A673 (cell line): ENCODE measurements around the gene TMEM26. TPM values are rescaled to one million over a fixed set of nuclear protein-coding genes. Genes with fewer than 3 reads are reported as not detected.

Experiments used
- BruUV-seq: library from RNA; stranded (reverse); fragments of 400-500 nt; replicated peaks from 2 replicates; lab custom pipeline; 2021; lab: Mats Ljungman, UMichigan
- CTCF ChIA-PET: fragments of 300-600 bp; sonication (Branson Sonifier 250); formaldehyde crosslinking; loops from one replicate; lab custom pipeline; 2022; ENCODE audit warnings: antibody characterized with exemption; lab: Charles Lee
- POLR2A ChIA-PET: fragments of 300-600 bp; sonication (Branson Sonifier 250); formaldehyde crosslinking; loops from one replicate; lab custom pipeline; 2022; ENCODE audit warnings: antibody characterized with exemption; ENCODE audit not compliant: low non-redundant PET; lab: Charles Lee
- DNase-seq: peaks from one replicate; pipeline ENCODE4 v3.0.0-alpha.2; 2015; ENCODE audit warnings: low spot score
- H3K27ac ChIP-seq: fragments of 200-600 bp; sonication (generic); 2 replicates; pipeline ENCODE4 v1.5.1; 2016; ENCODE audit warnings: mixed run types, low read depth, mild to moderate bottlenecking, mixed read lengths, antibody characterized with exemption, low read length; ENCODE audit not compliant: poor library complexity, severe bottlenecking
- H3K27me3 ChIP-seq: fragments of 200-600 bp; sonication (generic); replicated peaks from 2 replicates; pipeline ENCODE4 v1.6.1; 2017; ENCODE audit warnings: mixed run types, low read depth, mild to moderate bottlenecking, mixed read lengths, antibody characterized with exemption, low read length; ENCODE audit not compliant: insufficient read depth, poor library complexity
- H3K36me3 ChIP-seq: fragments of 200-600 bp; sonication (generic); 2 replicates; pipeline ENCODE4 v1.6.1; 2016; ENCODE audit warnings: mixed run types, mild to moderate bottlenecking, mixed read lengths, antibody characterized with exemption, low read length; ENCODE audit not compliant: insufficient read depth, poor library complexity, severe bottlenecking
- H3K4me1 ChIP-seq: fragments of 200-600 bp; sonication (generic); 2 replicates; pipeline ENCODE4 v1.6.1; 2017; ENCODE audit warnings: mixed run types, mild to moderate bottlenecking, mixed read lengths, antibody characterized with exemption, low read length; ENCODE audit not compliant: insufficient read depth, poor library complexity, severe bottlenecking
- H3K4me3 ChIP-seq: fragments of 200-600 bp; sonication (generic); 2 replicates; pipeline ENCODE4 v1.5.1; 2016; ENCODE audit warnings: low read depth, mixed run types, mild to moderate bottlenecking, mixed read lengths, low read length; ENCODE audit not compliant: poor library complexity, severe bottlenecking
- H3K9me3 ChIP-seq: fragments of 200-600 bp; sonication (generic); 2 replicates; pipeline ENCODE4 v1.6.1; 2016; ENCODE audit warnings: mixed run types, low read depth, mild to moderate bottlenecking, mixed read lengths, antibody characterized with exemption, low read length; ENCODE audit not compliant: poor library complexity, severe bottlenecking
- CTCF ChIP-seq: fragments of 300-800, 200-600 bp; sonication (generic); conservative IDR thresholded peaks from 2 replicates; pipeline ENCODE4 v1.5.1; 2017; ENCODE audit warnings: low read depth, mild to moderate bottlenecking, antibody characterized with exemption, low read length, moderate library complexity, mixed read lengths
- EZH2 ChIP-seq: fragments of 200-600 bp; sonication (generic); IDR thresholded peaks from 2 replicates; pipeline ENCODE4 v1.6.1; 2017; ENCODE audit warnings: borderline replicate concordance, low read depth, mild to moderate bottlenecking, mixed read lengths, antibody characterized with exemption, low read length; ENCODE audit not compliant: poor library complexity, severe bottlenecking
- intact Hi-C: fragments of 100-400 bp; cut with micrococcal nuclease; formaldehyde crosslinking; loops from one replicate; pipeline ENCODE4 v1.10.0; 2022; ENCODE audit not compliant: unreplicated experiment
- total RNA-seq: library from RNA; stranded (reverse); gene quantifications from 2 replicates; pipeline ENCODE4 v1.2.3, GENCODE V29; 2021

The TMEM26 gene
- total RNA-seq, 1 experiment from 2014 or later, result not detected

- Histone ChIP-seq H3K27ac (no peak overlapping the region), H3K36me3 (no peaks in the 10 kb centered on the region), H3K9me3 (no peaks in the 10 kb centered on the region), H3K4me1 (peaks cover 12% of the 10 kb centered on the region), H3K27me3 (no peaks in the 10 kb centered on the region), H3K4me3 (no peak overlapping the region)
- intact Hi-C loops, result no loop called here
- TF ChIP-seq EZH2 (no peak), CTCF (no peak)
- no peak for DNase-seq
- POLR2A ChIA-PET, result no interaction called here
- BruUV-seq, result no TSS peak
- CTCF ChIA-PET, result no interaction called here
Measured at GRCh38 chr10:61439058-61439609, 14.0 kb downstream of the TMEM26 start.

GRCh38 chr10:61438141-61438988, 14.8 kb downstream of the TMEM26 start:
- H3K4me3 ChIP-seq, result no peak overlapping the region
- no peaks in the 10 kb centered on the region for H3K27me3 ChIP-seq
- no peaks in the 10 kb centered on the region for H3K9me3 ChIP-seq
- H3K27ac ChIP-seq, result no peak overlapping the region
- intact Hi-C loops, result no loop called here
- peaks cover 12% of the 10 kb centered on the region for H3K4me1 ChIP-seq
- no TSS peak for BruUV-seq
- ChIA-PET CTCF (no interaction called here), POLR2A (no interaction called here)
- TF ChIP-seq CTCF (no peak), EZH2 (no peak)
- DNase-seq, result peak; percentile 51
- H3K36me3 ChIP-seq, result no peaks in the 10 kb centered on the region

GRCh38 chr10:61423178-61423577, 30.0 kb downstream of the TMEM26 start:
- Histone ChIP-seq H3K36me3 (no peaks in the 10 kb centered on the region), H3K27ac (no peak overlapping the region), H3K4me1 (no peaks in the 10 kb centered on the region), H3K27me3 (no peaks in the 10 kb centered on the region), H3K4me3 (no peak overlapping the region), H3K9me3 (peaks cover 22% of the 10 kb centered on the region)
- TF ChIP-seq EZH2, result no peak
- TF ChIP-seq CTCF, result no peak
- intact Hi-C loops, result no loop called here
- ChIA-PET CTCF (no interaction called here), POLR2A (no interaction called here)
- BruUV-seq, result no TSS peak
- no peak for DNase-seq
